Esophagus squamous epithelium (tissue), 5 donors: ENCODE results near the gene FIGLA. TPM values are rescaled to one million over a fixed set of nuclear protein-coding genes. Genes with fewer than 3 reads are reported as not detected.

Source experiments
- DNase-seq: peaks from one replicate; lab custom pipeline; 2025; lab: John Stamatoyannopoulos, UW
- H3K27ac ChIP-seq, 4 donors: fragments of 200-600 bp; sonication (generic); one replicate each; pipeline ENCODE4 v1.5.1; 2016 to 2019; ENCODE audit warnings: mild to moderate bottlenecking in 1 of 4
- H3K27me3 ChIP-seq, 4 donors: fragments of 200-600 bp; sonication (generic); 1 replicate in 3 of 4; 2 replicates in 1 of 4; pipeline versions ENCODE4 v1.5.1 to v1.6.0; 2017 to 2021; ENCODE audit warnings: antibody characterized with exemption in 1 of 4
- H3K36me3 ChIP-seq, 3 donors: fragments of 200-600 bp; sonication (generic); one replicate each; pipeline ENCODE4 v1.5.1; 2016 to 2019
- H3K4me1 ChIP-seq, 3 donors: fragments of 200-600 bp; sonication (generic); one replicate each; pipeline ENCODE4 v1.5.1; 2017 to 2019
- H3K4me3 ChIP-seq, 4 donors: fragments of 200-600 bp; sonication (generic); 1 replicate in 3 of 4; 2 replicates in 1 of 4; pipeline ENCODE4 v1.5.1; 2016 to 2019; ENCODE audit warnings: mild to moderate bottlenecking in 2 of 4, moderate library complexity in 1 of 4
- H3K9me3 ChIP-seq, 3 donors: fragments of 200-600 bp; sonication (generic); one replicate each; pipeline ENCODE4 v1.5.1; 2016 to 2019
- POLR2A ChIP-seq, 4 donors: fragments of 450-650 bp; IDR thresholded peaks; one replicate each; pipeline ENCODE4 v1.6.1; 2017; ENCODE audit warnings: antibody characterized with exemption in 4 of 4, mild to moderate bottlenecking in 4 of 4, moderate library complexity in 3 of 4
- WGBS, 2 donors: methylation state at CpG; one replicate each; pipeline ENCODE4 v1.1.5; 2018; 5-methylcytosine and 5-hydroxymethylcytosine counted together
- intact Hi-C: fragments of 100-400 bp; cut with DNase I; formaldehyde crosslinking; loops from one replicate; pipeline ENCODE4 v1.15.0; 2022
- total RNA-seq, 4 donors: library from RNA; depleted of rRNA; stranded (reverse); fragments of >200 nt; gene quantifications; one replicate each; pipeline ENCODE4 v1.1.0, GENCODE V29; 2016
- TF ChIP-seq, protein P1 (sequence below), 6 experiments: fragments of 450-650 bp in 4 of 6; fragments of 200-600 bp in 2 of 6; sonication (generic) in 2 of 6; IDR thresholded peaks; one replicate each; pipeline ENCODE4 v1.5.1; 2016 to 2019; ENCODE audit warnings: antibody characterized with exemption in 6 of 6, mild to moderate bottlenecking in 4 of 6, moderate library complexity in 4 of 6
- donor health status: DM: yes; HTN: yes; CAD: no.

The FIGLA gene
- total RNA-seq, 4 donors from 2014 or later, result not detected

DNA sequence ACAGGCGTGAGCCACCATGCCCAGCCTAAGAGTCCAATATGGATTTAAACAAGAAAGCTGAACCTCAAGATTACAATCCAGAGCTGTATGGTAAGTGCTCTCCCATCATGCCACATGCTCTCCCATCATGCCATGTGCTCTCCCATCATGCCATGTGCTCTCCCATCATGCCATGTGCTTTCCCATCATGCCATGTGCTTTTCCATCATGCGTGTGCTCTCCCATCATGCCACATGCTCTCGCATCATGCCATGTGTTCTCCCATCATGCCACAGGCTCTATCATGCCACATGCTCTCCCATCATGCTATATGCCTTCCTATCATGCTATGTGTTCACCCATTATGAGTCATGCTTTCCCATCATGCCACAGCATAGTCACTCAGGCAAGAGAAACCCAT lies 43.2 kb downstream of the FIGLA start:
- Histone ChIP-seq H3K27me3 (peaks cover 0 to 22% (median 3%) of the 10 kb centered on the region in 4 donors), H3K4me3 (no peak overlapping the region), H3K9me3 (no peaks in the 10 kb centered on the region), H3K36me3 (no peaks in the 10 kb centered on the region), H3K27ac (no peak overlapping the region), H3K4me1 (no peaks in the 10 kb centered on the region)
- intact Hi-C loops, result no loop called here
- TF ChIP-seq, protein P1, sequence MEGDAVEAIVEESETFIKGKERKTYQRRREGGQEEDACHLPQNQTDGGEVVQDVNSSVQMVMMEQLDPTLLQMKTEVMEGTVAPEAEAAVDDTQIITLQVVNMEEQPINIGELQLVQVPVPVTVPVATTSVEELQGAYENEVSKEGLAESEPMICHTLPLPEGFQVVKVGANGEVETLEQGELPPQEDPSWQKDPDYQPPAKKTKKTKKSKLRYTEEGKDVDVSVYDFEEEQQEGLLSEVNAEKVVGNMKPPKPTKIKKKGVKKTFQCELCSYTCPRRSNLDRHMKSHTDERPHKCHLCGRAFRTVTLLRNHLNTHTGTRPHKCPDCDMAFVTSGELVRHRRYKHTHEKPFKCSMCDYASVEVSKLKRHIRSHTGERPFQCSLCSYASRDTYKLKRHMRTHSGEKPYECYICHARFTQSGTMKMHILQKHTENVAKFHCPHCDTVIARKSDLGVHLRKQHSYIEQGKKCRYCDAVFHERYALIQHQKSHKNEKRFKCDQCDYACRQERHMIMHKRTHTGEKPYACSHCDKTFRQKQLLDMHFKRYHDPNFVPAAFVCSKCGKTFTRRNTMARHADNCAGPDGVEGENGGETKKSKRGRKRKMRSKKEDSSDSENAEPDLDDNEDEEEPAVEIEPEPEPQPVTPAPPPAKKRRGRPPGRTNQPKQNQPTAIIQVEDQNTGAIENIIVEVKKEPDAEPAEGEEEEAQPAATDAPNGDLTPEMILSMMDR (IDR thresholded peaks at IDR 0.05), result no peak
- TF ChIP-seq POLR2A (IDR thresholded peaks at IDR 0.05), result no peak
- DNase-seq, result no peak
- WGBS, 2 donors, result 78 to 93% methylated on average over 3 of the region's 3 CpGs

DNA sequence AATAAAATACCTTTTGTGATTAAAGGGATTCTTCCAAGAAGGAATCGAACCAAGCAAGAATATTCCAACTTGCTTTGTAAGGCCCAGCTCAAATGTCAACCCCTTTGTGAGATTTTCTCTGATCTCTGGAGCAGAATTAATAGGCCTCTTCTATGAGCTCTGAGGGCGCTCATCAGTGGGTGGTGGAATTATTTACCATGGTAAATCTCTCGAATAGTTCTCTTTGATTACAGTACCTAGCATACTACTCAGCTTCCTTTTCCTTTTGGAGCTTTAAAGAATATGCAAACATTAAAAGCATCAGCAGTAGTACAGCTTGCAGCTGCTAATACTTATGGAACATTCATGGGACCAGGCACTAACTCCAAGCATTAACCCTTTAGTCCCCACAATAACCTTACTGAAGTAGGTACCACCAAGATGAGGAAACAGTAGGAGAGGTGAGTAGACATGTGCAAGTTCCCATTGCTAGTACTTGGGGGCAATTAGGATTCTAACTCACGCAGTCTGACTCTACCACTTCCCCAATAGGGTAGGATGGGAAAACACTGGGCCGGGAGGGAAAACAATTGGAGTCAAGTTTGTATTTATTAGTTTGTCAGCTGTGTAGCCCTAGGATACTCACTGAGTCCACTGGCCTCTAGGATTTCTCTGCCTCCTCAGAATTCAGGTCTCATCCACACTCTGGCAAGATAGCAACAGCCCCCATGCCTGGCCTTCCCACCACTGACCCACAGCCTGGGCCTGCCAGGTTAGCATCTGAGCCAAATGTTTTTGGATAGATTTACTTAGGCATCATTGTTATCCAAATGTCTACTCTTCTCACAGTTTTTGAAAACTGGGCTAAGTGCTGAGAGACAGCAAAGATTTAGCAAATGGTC lies 44.1 kb downstream of the FIGLA start:
- no peak for DNase-seq
- TF ChIP-seq, protein P1 (IDR thresholded peaks at IDR 0.05), result no peak
- no peak for TF ChIP-seq POLR2A (IDR thresholded peaks at IDR 0.05)
- H3K4me1 ChIP-seq, result no peaks in the 10 kb centered on the region
- WGBS, 2 donors, result 58 to 61% methylated on average over 5 of the region's 5 CpGs
- no peaks in the 10 kb centered on the region for H3K36me3 ChIP-seq
- H3K4me3 ChIP-seq, result no peak overlapping the region
- H3K27me3 ChIP-seq, result peaks cover 0 to 22% (median 3%) of the 10 kb centered on the region in 4 donors
- no peak overlapping the region for H3K27ac ChIP-seq
- intact Hi-C loops, result no loop called here
- H3K9me3 ChIP-seq, result no peaks in the 10 kb centered on the region

DNA sequence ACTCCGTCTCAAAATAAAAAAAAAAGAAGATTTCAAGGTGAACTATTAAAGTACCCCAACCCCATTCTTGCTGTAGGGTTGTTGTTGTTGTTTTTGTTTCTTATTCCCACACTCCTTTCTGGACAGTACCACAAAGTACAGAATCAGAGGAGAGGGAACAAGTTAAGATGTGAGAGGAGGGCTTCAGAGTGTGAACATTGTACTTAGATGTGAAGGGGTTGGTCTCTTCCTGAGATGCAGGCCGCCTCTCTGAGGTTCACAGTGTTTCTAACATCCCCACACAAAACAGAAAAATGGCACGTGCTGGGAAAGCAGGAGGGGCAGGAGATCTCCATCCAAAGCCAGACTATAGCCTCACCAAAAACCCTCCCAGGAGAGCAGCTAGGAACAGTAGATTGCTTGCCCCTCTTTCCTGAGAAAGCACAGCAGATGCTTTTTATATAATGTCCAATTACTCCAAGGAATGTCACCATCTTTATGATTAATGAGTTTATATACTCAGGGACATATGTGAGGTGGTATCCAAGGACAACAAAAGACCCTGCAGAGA lies 45.1 kb downstream of the FIGLA start:
- 50 to 68% methylated on average over 3 of the region's 3 CpGs for WGBS, 2 donors
- H3K36me3 ChIP-seq, result no peaks in the 10 kb centered on the region
- H3K27me3 ChIP-seq, result peaks cover 0 to 24% (median 3%) of the 10 kb centered on the region in 4 donors
- no peak for DNase-seq
- TF ChIP-seq, protein P1 (IDR thresholded peaks at IDR 0.05), result no peak
- no peak for TF ChIP-seq POLR2A (IDR thresholded peaks at IDR 0.05)
- intact Hi-C loops, result no loop called here
- no peak overlapping the region for H3K27ac ChIP-seq
- H3K9me3 ChIP-seq, result no peaks in the 10 kb centered on the region
- H3K4me3 ChIP-seq, result no peak overlapping the region
- H3K4me1 ChIP-seq, result no peaks in the 10 kb centered on the region

DNA sequence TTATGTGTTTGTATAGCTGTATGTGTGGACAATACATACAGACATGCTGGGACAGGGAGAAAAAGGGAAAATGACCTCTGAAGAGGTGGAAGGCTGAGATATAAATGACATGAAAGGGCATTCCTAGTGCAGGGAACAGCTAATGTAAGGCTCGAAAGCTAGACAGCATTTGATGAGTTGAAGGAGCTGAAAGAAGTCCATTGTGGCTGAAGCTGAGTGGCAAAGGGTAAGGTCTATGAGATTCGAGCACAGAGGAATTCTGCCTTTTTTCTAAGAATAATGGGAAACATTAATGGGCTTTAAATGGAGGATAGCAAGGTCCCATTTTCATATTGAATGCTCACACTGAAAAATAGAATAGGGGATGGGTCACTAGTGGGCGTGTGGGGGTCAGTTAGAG lies 46.0 kb downstream of the FIGLA start:
- H3K27ac ChIP-seq, result no peak overlapping the region
- TF ChIP-seq POLR2A (IDR thresholded peaks at IDR 0.05), result no peak
- TF ChIP-seq, protein P1 (IDR thresholded peaks at IDR 0.05), result no peak
- no peaks in the 10 kb centered on the region for H3K36me3 ChIP-seq
- intact Hi-C loops, result no loop called here
- WGBS, 2 donors, result 47 to 75% methylated on average over 3 of the region's 3 CpGs
- H3K27me3 ChIP-seq, result peaks cover 0 to 18% (median 3%) of the 10 kb centered on the region in 4 donors
- DNase-seq, result no peak
- no peaks in the 10 kb centered on the region for H3K9me3 ChIP-seq
- no peaks in the 10 kb centered on the region for H3K4me1 ChIP-seq
- H3K4me3 ChIP-seq, result no peak overlapping the region

DNA sequence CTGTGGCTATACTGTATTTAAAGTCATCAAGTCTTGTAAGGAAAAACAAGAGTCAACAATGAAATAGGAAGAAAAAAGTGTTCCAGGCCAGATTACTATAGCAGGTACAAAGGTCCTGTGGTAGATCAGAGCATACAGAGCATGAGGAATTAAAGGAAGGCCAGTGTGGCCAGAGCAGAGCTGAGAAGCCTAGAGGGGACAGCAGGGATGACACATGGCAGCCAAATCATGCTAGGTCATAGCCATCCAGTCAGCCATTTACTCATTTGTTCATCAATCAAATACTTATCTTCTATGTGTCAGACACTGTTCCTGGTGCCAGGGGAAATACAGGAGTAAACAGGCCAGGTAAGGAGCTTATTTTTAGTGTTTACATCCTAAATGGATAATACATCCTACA lies 46.8 kb downstream of the FIGLA start:
- Histone ChIP-seq H3K9me3 (no peaks in the 10 kb centered on the region), H3K36me3 (no peaks in the 10 kb centered on the region), H3K4me3 (no peak overlapping the region), H3K27me3 (peaks cover 0 to 12% (median 2%) of the 10 kb centered on the region in 4 donors), H3K27ac (no peak overlapping the region), H3K4me1 (no peaks in the 10 kb centered on the region)
- TF ChIP-seq POLR2A (IDR thresholded peaks at IDR 0.05), result no peak
- no peak for DNase-seq
- intact Hi-C loops, result no loop called here
